Activated CD8-positive, alpha-beta T cell treated with anti-CD3 and anti-CD28 coated beads for 36 hours (primary cell): ENCODE measurements around the gene LRP8. TPM values are rescaled to one million over a fixed set of nuclear protein-coding genes. Genes with fewer than 3 reads are reported as not detected.

Source experiments
- ATAC-seq: fragments of 200-7000 bp; cut with Tn5 transposase; one replicate; pipeline ENCODE4 v1.10.0; 2021; ENCODE audit warnings: mild to moderate bottlenecking, moderate library complexity
- CTCF ChIA-PET: fragments of 350-600 bp; sonication (Branson Sonifier 250); formaldehyde crosslinking; loops from one replicate; lab custom pipeline; 2021; ENCODE audit warnings: antibody characterized with exemption; lab: Charles Lee
- POLR2A ChIA-PET: fragments of 350-600 bp; sonication (Branson Sonifier 250); formaldehyde crosslinking; loops from one replicate; lab custom pipeline; 2021; ENCODE audit warnings: antibody characterized with exemption; lab: Charles Lee
- DNase-seq: peaks from one replicate; pipeline ENCODE4 v3.0.0-alpha.2; 2020
- H3K27ac Mint-ChIP-seq: one replicate; pipeline ENCODE4 v1.8.0; 2021; ENCODE audit warnings: mild to moderate bottlenecking, mixed read lengths
- H3K27me3 Mint-ChIP-seq: one replicate; pipeline ENCODE4 v1.8.0; 2021; ENCODE audit warnings: mixed read lengths
- H3K36me3 Mint-ChIP-seq: one replicate; pipeline ENCODE4 v1.8.0; 2021; ENCODE audit warnings: low read depth, mixed read lengths
- H3K4me1 Mint-ChIP-seq: one replicate; pipeline ENCODE4 v1.8.0; 2021; ENCODE audit warnings: low read depth, mixed read lengths
- H3K4me3 Mint-ChIP-seq: one replicate; pipeline ENCODE4 v1.8.0; 2021; ENCODE audit warnings: mild to moderate bottlenecking, moderate library complexity, mixed read lengths
- H3K9me3 Mint-ChIP-seq: one replicate; pipeline ENCODE4 v1.8.0; 2021; ENCODE audit warnings: mixed read lengths
- intact Hi-C: fragments of 100-400 bp; cut with micrococcal nuclease; formaldehyde crosslinking; loops from one replicate; pipeline ENCODE4 v1.10.0; 2022
- total RNA-seq, 2 experiments: library from RNA; stranded (reverse); gene quantifications; one replicate each; pipeline ENCODE4 v1.2.3, GENCODE V29; 2021
- TF ChIP-seq, protein P1 (sequence below): fragments of 200-600 bp; IDR thresholded peaks from one replicate; pipeline ENCODE4 v1.8.0; 2022; ENCODE audit warnings: antibody characterized with exemption, mild to moderate bottlenecking

LRP8 gene
- total RNA-seq, 2 experiments from 2014 or later = 39.9 to 41.6 TPM

DNA sequence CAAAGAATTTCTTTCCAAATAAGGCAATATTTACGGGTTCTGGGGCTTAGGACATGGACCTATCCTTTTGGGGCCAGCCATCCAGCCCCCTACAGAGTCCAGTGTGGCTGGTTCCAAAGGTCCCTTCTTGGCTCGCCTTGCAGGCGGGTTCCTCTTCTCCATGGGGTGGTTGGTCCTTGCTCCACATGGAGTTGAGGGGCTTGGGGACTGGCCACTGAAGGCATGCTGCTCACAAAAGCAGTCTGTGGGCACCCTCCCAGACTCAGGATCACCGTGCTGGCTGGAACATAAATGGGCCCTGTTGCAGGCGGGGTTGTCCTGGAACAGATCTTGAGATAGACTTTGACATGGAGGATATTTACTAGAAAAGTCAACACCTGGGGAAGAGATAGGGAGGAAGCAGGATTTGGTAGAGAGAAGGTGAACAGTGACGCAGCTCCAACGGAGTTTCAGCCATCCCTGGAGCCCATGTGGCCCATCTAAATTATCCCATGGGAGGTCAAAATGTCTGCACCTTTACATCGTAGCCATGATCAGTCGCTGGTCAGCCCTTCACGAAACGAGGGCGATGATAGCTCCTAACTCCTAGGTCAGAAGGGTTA lies 39.1 kb upstream of the LRP8 start:
- POLR2A ChIA-PET = no interaction called here
- Mint-ChIP-seq H3K9me3 (no peaks in the 10 kb centered on the region), H3K27ac (no peak overlapping the region), H3K4me1 (peaks cover 15% of the 10 kb centered on the region), H3K36me3 (no peaks in the 10 kb centered on the region), H3K4me3 (no peak overlapping the region), H3K27me3 (no peaks in the 10 kb centered on the region)
- ATAC-seq (no peak), DNase-seq (no peak)
- CTCF ChIA-PET = interaction anchor here (2.3 to 2.7 kb wide), 2 partner anchors 26 to 88 kb away, joined by 8 to 12 read pairs; no protein-coding TSS in a partner anchor
- TF ChIP-seq, protein P1, sequence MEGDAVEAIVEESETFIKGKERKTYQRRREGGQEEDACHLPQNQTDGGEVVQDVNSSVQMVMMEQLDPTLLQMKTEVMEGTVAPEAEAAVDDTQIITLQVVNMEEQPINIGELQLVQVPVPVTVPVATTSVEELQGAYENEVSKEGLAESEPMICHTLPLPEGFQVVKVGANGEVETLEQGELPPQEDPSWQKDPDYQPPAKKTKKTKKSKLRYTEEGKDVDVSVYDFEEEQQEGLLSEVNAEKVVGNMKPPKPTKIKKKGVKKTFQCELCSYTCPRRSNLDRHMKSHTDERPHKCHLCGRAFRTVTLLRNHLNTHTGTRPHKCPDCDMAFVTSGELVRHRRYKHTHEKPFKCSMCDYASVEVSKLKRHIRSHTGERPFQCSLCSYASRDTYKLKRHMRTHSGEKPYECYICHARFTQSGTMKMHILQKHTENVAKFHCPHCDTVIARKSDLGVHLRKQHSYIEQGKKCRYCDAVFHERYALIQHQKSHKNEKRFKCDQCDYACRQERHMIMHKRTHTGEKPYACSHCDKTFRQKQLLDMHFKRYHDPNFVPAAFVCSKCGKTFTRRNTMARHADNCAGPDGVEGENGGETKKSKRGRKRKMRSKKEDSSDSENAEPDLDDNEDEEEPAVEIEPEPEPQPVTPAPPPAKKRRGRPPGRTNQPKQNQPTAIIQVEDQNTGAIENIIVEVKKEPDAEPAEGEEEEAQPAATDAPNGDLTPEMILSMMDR = no peak
- intact Hi-C loops = no loop called here

DNA sequence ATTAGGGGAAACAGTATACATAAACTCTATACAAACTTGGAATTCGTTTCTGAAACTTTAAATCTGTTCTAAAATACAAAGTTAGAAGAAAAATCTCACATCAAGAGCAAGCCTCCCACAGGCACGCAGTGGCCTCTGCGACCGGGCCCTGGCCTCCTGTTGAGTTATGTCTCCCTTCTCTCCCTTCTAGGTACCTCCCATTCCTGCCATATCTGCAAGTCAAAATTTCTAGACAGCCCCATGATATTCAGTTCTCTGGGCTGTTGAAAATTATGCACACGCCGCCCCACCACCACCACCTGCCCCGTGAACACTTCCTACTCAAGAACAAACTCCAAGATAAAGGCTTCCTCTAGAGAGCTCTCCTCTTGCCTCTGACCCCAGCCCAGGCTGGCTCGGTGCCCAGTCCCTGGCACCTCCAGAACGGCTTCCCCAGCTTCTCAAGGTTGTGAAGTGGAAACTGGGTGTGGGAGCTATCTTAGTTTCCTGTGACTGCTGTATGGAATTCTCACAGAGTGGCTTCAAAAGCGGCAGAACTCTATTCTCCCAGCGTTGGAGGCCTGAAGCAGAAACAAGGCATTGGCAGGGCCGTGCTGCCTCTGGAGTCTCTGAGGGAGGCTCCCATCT lies 37.7 kb upstream of the LRP8 start:
- no peak overlapping the region for H3K27ac Mint-ChIP-seq
- no peaks in the 10 kb centered on the region for H3K36me3 Mint-ChIP-seq
- ATAC-seq = no peak
- no peaks in the 10 kb centered on the region for H3K27me3 Mint-ChIP-seq
- H3K9me3 Mint-ChIP-seq = no peaks in the 10 kb centered on the region
- CTCF ChIA-PET = no interaction called here
- POLR2A ChIA-PET = no interaction called here
- DNase-seq = no peak
- no peak overlapping the region for H3K4me3 Mint-ChIP-seq
- intact Hi-C loops = no loop called here
- H3K4me1 Mint-ChIP-seq = peaks cover 15% of the 10 kb centered on the region
- TF ChIP-seq, protein P1 = no peak

DNA sequence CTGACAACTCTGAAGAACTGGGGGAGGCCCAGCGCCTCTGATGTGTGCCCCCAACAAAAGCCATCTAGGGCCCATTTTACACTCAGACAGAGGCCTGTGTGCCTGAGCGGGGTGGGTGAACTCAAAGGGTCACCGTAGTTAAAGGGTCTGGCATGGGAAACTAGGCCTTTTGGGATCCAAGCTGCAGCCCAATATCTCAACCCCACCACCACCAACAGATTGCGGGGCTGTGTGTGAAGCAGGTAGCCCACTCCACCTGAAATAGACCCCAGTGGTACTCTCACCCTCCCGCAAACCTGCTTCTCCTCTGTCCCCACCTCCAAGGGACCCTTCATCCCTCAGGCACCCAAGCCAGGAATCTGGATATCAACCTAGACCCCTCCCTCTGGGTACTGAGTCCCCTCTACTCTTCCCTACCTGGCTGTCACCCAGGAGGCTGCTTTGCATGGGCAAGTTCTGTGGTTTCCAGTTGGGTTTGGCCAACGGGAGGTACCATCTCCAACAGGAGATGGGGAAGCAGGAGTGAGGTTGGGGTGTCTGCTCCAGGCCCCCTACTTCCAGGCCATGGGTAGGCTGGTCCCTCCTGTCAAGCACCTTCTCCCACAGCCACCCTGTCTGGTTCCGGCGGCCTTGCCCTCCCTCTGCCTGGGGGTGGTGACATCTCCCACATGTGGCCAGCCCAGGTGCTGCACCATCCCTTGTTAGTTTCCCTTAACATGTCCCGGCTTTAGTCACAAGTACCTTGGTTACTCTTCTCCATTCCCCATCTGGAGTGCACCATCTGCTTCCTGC lies 35.2 kb upstream of the LRP8 start:
- Mint-ChIP-seq H3K4me1 (peaks cover 8% of the 10 kb centered on the region), H3K9me3 (peaks cover 2% of the 10 kb centered on the region), H3K27me3 (no peaks in the 10 kb centered on the region), H3K27ac (no peak overlapping the region), H3K4me3 (no peak overlapping the region), H3K36me3 (no peaks in the 10 kb centered on the region)
- intact Hi-C loops = no loop called here
- DNase-seq = no peak
- no peak for ATAC-seq
- ChIA-PET POLR2A (no interaction called here), CTCF (no interaction called here)
- TF ChIP-seq, protein P1 = no peak

DNA sequence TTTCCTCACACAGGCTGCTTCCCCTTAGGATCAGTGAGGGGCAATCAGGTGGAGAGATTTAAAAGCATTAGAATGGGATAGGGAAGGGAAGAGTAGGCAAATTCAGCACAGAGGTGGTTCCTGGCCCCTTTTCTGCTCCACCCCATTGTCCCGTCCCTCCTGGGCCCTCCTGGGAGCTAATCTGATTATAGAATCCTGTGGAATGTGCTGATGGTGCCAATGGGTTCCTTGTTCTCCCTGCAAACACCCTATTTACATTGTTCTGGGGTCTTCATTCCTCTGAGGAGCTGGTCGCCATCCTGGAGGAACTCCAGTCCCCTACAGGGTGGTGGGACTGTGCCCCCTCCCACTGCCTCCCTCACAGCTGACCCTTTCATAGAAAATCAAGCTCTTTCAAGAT lies 34.4 kb upstream of the LRP8 start:
- POLR2A ChIA-PET = no interaction called here
- no peak for DNase-seq

More for the DNA sequence above, 34.4 kb upstream of the LRP8 start:
- peaks cover 4% of the 10 kb centered on the region for H3K9me3 Mint-ChIP-seq
- TF ChIP-seq, protein P1 = no peak
- CTCF ChIA-PET = no interaction called here
- H3K27ac Mint-ChIP-seq = no peak overlapping the region
- H3K4me1 Mint-ChIP-seq = peaks cover 2% of the 10 kb centered on the region
- H3K4me3 Mint-ChIP-seq = no peak overlapping the region
- intact Hi-C loops = no loop called here
- ATAC-seq = no peak
- no peaks in the 10 kb centered on the region for H3K27me3 Mint-ChIP-seq
- no peaks in the 10 kb centered on the region for H3K36me3 Mint-ChIP-seq
